Measurements from ENCODE around the gene RAD51AP2.
"Not testable (repeated sequence)": the region's sequence is repeated elsewhere in the genome, so short reads cannot be mapped to it uniquely, and the experiment has no call there.

The RAD51AP2 gene

GRCh38 chr2:17536416-17536815 is 18.2 kb upstream of the RAD51AP2 start:
- DNase-seq, result no peak

DNA sequence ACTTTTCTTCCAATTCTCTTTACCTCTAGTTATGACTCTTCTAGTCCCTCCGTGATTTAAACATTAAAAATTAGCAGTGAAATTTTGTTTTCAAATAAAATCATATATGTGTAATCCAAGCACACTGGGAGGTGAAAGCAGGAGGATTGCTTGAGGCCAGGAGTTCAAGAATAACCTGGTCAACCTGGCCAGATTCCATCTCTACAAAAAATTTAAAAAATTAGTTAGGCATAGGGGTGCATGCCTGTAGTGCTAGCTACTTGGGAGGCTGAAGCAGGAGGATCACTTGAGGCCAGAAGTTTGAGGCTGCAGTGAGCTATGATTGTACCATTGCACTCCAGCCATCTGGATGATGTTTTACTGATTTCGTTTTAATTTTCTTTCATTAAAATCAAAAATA is 15.3 kb upstream of the RAD51AP2 start:
- no peak for DNase-seq

GRCh38 chr2:17529771-17530170 is 11.5 kb upstream of the RAD51AP2 start:
- DNase-seq, result no peak

DNA sequence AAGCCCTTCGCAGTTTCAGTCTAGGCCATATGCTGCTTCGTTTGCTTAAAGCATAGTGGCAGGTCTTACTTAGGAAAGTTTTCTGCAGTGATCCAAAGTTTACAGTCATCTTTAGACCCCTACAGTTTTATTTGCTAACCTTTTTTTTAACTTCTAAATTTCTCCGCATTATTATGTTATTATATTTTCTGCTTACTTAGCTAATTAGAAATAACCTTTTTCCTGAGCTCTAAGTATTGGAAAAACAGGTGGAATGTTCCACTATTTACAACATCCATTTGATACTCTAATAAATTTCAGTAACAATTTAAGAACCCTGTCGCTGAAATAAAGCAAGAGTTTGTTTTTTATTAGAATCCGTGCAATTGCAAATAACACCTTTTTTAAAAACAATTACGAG is 4.1 kb upstream of the RAD51AP2 start:
- no peak for DNase-seq

DNA sequence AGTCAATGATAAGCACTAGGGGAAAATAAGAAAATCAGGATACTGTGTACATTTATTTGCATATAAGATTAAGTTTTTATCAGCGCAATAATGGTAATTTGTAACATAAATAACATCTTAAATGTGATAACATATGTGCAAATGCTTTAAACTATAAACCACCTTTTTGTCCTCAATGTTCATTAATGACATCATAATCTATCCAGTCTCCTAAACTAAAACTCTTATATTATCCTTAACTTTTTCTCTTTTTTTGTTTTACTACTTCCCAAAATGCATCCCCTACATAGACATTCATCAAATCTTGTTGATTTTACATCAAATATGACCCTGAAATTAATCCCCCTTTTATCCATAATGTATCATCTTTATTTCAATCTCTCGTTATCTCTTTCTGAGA is 3.4 kb upstream of the RAD51AP2 start:
- DNase-seq, result no peak

DNA sequence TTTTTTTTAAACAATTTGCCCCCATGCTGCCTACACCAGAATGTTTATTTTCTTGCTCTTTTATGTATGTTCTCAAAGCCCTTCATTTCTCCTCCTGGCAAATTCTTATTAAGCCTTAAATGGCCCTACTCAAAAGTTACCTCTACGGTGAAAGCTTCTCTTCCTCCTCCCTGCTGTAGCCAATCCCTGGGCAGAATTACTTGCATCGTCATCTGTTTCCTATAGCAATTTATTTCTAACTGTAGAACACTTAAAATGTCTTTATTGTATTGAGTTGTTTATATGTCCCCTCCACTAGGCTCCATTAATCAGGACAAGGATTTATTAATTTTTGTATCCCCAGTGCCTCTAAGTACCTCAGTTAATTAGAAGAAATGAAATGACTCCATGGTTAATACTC is 2.5 kb upstream of the RAD51AP2 start:
- DNase-seq, result no peak

DNA sequence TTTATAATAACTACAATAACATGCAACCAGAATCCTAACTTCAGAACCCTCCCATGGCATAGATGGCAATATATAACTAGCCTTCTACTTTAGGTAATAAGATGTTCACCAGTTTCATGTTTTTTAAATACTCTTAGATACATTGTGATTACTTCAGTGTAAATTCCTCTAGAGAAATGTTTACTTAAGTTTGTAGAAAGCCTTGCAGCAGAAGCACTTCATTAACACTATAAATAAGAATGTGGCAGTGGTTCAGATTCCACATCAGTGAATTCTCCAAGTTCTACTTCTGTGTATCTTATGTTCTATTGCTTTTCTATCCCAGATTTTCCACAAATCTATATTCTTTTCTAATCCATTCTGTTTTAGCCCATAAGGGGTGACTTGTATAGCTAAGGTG is 1.2 kb upstream of the RAD51AP2 start:
- DNase-seq, result no peak

- DNase-seq, result no peak
Observed at GRCh38 chr2:17517481-17518211, 594 bp downstream of the RAD51AP2 start.

GRCh38 chr2:17515652-17516051 is 2.6 kb downstream of the RAD51AP2 start:
- DNase-seq, result peak in 1 of 2 donors; percentile 33

DNA sequence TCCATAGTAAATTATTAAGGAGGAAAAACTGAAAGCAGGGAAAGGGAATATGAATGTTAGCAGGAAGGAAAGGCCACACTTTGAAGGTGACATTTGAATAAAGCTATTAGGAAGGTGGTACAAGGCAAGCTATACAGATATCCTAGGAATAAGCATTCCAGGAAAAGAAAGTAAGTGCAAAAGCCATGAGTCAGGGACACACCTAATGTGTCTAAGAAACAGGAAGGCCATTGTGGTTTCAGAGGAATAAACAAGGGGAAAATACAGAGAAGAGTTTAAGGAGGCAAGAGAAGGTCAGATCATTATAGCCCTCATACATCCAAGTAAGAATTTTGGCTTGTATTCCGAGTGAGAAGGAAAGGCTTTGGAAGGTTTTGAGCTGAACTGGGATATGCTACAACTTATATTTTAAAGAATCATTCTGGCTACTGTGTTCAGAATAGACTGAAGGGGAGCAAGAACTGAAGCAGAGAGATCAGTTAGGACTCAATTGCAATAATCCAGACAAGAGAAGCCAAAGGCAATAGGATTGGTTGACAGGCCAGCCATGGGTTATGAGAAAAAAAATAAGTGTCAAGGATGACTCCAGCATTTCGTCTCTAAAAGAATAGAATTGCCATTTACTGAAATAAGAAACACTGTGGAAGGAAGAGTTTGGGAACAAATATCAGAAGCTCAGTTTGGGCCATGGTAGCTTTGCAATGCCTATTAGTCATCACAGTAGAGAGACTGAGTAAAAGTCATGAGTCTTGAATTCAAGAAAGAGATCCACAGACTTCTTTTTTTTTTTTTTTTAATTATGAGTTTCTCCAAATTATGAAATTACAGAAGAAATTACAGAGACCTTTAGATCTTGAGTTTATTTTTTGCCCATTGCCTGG is 11.3 kb downstream of the RAD51AP2 start:
- no peak for DNase-seq

DNA sequence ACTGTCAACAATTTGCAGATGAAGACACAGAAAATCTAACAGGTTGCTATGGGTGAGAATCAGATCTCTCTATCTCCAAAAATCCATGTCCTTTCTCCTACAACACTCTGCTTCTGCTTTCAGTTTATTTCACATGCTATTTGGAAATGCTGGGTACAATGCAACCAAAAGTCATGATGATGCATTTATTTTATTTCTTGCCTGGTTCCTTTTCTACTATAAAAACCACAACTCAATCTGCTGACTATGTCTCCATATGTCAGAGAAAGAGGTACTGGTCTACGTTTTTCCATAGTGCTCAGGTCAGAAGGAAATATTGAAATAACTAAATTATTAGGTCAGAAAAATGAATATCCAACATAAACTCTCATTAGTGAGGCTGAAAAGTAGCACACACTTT is 20.5 kb downstream of the RAD51AP2 start:
- DNase-seq, result peak; percentile 17 to 62

DNA sequence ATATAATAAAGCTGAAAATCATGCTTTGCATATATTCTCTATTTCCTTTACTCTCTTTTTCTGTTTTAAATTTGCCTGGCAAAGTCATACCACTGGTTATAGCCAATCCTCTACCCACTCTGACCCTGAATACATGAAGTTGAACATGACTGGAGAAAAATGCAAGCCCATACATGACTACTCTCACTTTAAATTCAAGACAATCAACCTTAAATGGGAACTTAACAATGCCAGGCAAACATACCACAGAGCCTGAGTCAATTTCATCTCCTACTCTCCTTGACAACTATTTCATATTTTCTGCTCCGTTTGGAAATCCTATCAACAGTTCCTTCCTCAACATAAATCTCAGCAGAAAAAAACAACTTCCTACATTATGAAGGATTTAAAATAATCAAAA is 22.6 kb downstream of the RAD51AP2 start:
- DNase-seq, result peak in 1 of 2 donors; percentile 32

DNA sequence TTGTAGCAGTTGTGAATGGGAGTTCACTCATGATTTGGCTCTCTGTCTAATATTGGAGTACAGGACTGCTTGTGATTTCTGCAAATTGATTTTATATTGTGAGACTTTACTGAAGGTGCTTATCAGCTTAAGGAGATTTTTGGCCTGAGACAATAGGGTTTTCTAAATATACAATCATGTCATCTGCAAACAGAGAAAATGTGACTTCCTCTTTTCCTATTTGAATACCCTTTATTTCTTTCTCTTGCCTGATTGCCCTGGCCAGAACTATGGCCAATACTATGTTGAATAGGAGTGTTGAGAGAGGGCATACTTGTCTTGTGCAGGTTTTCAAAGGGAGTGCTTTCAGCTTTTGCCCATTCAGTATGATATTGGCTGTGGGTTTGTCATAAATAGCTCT is 28.1 kb downstream of the RAD51AP2 start:
- not testable (repeated sequence) for DNase-seq

GRCh38 chr2:17488610-17489009 is 29.6 kb downstream of the RAD51AP2 start:
- not testable (repeated sequence) for DNase-seq

- no peak for DNase-seq
Observed at GRCh38 chr2:17483496-17483895, 34.7 kb downstream of the RAD51AP2 start.

DNA sequence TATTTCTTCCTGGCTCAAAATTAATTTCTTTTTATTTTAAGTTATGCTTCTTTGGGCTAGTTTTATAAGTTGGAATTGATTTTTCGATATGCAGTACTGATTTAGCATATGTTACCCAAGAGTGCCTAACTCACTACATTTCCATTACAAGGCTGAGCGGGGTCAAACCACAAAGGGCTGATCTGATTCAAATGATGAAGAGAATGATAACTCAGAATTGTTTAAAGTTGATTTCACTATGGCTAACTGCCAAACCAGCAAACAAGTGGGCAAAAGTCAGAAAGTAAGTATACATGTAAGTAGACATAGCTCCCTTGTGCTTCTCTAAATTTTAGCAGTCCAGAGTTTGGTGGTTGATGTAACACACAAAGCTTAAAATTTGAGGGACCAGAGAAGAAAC is 35.6 kb downstream of the RAD51AP2 start:
- no peak for DNase-seq

DNA sequence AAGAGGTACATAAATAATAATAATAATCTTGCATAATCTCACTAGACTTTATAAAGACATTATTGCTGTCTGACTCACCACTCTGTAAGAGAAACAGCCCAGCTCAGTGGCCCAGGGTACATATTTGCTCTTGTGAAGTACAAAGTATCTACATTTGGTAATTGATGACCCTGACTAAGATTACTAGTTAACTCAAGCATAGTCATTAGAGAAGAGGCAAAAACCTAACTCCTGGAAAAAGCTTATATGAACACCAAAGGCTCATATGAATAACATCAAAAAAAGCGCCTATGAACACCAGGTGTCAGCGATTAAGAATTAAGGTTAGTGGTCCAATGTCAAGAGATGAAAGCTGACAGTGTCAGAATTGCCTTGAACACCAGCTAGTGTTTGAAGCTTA is 38.4 kb downstream of the RAD51AP2 start:
- DNase-seq, result no peak

DNA sequence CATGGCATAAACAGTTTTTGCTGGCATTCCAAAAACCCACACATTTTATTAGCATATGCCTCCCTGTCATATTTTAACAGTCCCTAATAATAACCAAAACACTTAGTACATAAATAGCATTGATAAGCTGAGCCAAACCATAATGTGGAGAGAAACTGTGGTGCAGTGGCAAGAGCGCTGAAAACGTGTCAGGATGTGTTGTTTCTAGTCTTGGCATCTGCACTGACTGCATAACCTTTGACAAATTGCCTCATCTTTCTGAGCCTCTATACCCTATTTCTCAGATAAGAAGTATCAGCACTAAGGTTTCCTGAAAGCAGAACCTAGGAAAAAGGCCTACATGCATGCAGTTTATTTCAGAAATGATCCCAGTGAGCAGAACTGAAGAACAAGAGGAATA is 41.4 kb downstream of the RAD51AP2 start:
- DNase-seq, result no peak

GRCh38 chr2:17476064-17476463 is 42.2 kb downstream of the RAD51AP2 start:
- DNase-seq, result no peak

GRCh38 chr2:17475286-17475685 is 43.0 kb downstream of the RAD51AP2 start:
- peak; percentile 51 to 78 for DNase-seq

GRCh38 chr2:17471979-17472378 is 46.3 kb downstream of the RAD51AP2 start:
- DNase-seq, result no peak

DNA sequence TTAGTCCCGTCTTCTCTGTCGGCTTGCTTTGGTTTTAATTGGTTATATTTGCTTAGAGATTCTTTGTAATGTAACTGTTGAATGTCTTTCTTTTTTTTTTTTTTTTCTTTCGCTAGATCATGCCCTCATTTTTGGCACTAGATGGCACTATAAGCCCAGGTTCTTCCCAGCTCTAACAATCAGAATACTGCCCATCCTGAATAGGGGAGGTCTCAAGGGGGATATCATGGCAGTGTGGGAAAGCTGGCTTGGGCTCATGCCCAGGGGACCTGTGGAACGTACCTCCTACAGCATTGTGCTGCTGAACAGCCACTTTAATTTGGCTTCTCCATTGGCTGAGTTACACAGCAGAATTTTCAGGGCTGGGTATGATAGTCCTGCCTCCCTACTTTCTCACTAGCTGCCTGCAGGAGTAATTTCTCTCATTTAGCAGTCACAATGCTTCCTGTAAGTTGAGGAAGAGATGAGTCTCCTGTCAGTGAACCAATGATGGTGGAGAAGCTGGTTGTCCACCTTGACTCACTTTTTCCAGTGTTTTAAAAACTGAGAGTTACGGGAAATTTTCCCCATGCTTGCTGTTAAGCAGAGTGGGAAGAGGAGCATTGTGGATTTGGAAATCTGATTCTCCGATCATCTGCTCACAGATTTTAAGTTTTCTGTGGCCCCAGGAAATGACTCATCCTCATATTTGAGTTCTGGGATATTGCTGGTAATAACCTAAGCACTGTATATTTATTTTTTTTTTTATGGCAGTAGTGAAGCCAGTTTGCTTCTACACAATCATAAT is 47.2 kb downstream of the RAD51AP2 start:
- DNase-seq, result peak; percentile 7 to 10

GRCh38 chr2:17461087-17461475 is 57.2 kb downstream of the RAD51AP2 start:
- no peak for DNase-seq

Data from inflammatory macrophage (primary cell).